NCI-H774 (cell line): ENCODE data around the gene A1CF.
"Not testable (repeated sequence)": the region's sequence is repeated elsewhere in the genome, so short reads cannot be mapped to it uniquely, and the experiment has no call there.

Experiments
- DNase-seq: peaks from one replicate; lab custom pipeline; 2025; lab: John Stamatoyannopoulos, UW

The A1CF gene

GRCh38 chr10:50788951-50789945, 96.2 kb downstream of the A1CF start:
- no peak for DNase-seq

GRCh38 chr10:50787962-50788361, 97.5 kb downstream of the A1CF start:
- not testable (repeated sequence) for DNase-seq

DNA sequence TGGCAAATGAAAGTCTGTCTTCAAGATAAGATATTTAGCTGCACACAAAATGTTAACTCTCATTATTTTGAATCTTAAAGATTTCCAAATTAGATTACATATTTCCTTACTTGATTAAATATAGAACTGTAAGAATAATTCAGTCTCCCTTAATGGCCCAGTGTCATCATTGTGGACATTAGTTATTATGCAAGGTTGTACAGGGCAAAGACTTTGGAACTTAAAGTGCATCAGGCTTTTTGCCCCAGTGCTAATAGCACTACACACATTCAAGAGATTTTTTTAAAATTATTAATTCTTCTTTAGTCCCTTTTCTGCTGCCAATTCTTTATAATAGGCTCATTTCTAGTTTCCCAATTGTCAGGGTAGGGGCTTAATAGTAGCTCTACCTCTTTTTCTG, 103.4 kb downstream of the A1CF start:
- not testable (repeated sequence) for DNase-seq

- not testable (repeated sequence) for DNase-seq
These were observed 105.4 kb downstream of the A1CF start for GRCh38 chr10:50780036-50780435.

GRCh38 chr10:50774868-50775267, 110.6 kb downstream of the A1CF start:
- not testable (repeated sequence) for DNase-seq

DNA sequence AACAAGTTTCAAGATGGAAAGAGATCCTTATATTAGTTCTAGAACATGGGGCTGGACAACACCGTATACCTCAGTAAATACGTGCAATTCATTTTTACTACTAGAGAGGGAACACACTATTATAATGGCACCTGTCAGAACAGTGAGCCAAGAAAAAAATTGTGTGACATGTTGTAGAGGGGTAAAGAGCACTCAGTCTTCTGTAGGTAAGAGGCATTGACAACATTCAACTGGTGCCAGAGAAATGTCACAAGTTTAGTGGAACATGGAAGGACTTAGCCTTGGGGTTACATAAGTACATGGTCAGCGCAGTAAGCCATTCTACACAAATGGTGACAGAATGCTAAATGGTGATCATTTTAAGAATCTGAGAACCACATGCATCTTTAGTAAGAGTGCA, 113.4 kb downstream of the A1CF start:
- not testable (repeated sequence) for DNase-seq

- not testable (repeated sequence) for DNase-seq
These were observed 118.5 kb downstream of the A1CF start for GRCh38 chr10:50766774-50767513.
